HEK293 (cell line): ENCODE results near the gene TCN1.
"Not testable (repeated sequence)": the region's sequence is repeated elsewhere in the genome, so short reads cannot be mapped to it uniquely, and the experiment has no call there.

Source experiments
- IKZF3 ChIP-seq: fragments of 450-650 bp; IDR thresholded peaks from 2 replicates; pipeline ENCODE4 v1.5.0; 2018; ENCODE audit warnings: missing biosample characterization, mild to moderate bottlenecking, missing genetic modification characterization, moderate library complexity
- SALL2 ChIP-seq: fragments of 450-650 bp; formaldehyde crosslinking; IDR thresholded peaks from 2 replicates; pipeline ENCODE4 v1.5.0; 2017; ENCODE audit warnings: missing biosample characterization, mild to moderate bottlenecking, missing genetic modification characterization, borderline replicate concordance
- ZBTB1 ChIP-seq: fragments of 450-650 bp; formaldehyde crosslinking; IDR thresholded peaks from 2 replicates; pipeline ENCODE4 v1.5.1; 2016; ENCODE audit warnings: missing biosample characterization, missing genetic modification characterization
- ZFP69B ChIP-seq: fragments of 450-650 bp; formaldehyde crosslinking; IDR thresholded peaks from 2 replicates; pipeline ENCODE4 v1.5.1; 2016; ENCODE audit warnings: missing biosample characterization, missing genetic modification characterization
- TF ChIP-seq, protein P1 (sequence below): fragments of 450-650 bp; formaldehyde crosslinking; IDR thresholded peaks from 2 replicates; pipeline ENCODE4 v1.5.1; 2016; ENCODE audit warnings: missing biosample characterization, missing genetic modification characterization, low read depth
- TF ChIP-seq, protein P2 (sequence below): fragments of 450-650 bp; formaldehyde crosslinking; IDR thresholded peaks from 2 replicates; pipeline ENCODE4 v1.5.1; 2016; ENCODE audit warnings: missing biosample characterization, missing genetic modification characterization
- TF ChIP-seq, protein P3 (sequence below): fragments of 450-650 bp; formaldehyde crosslinking; IDR thresholded peaks from 2 replicates; pipeline ENCODE4 v1.5.0; 2017; ENCODE audit warnings: missing biosample characterization, missing genetic modification characterization, borderline replicate concordance
- TF ChIP-seq, protein P4 (sequence below): fragments of 450-650 bp; formaldehyde crosslinking; IDR thresholded peaks from 2 replicates; pipeline ENCODE4 v1.5.1; 2016; ENCODE audit warnings: missing biosample characterization, missing genetic modification characterization, low read depth
- TF ChIP-seq, protein P5 (sequence below): fragments of 450-650 bp; formaldehyde crosslinking; conservative IDR thresholded peaks from 2 replicates; pipeline ENCODE4 v1.5.1; 2016; ENCODE audit warnings: low read depth, missing biosample characterization, missing genetic modification characterization
- TF ChIP-seq, protein P6 (sequence below): fragments of 450-650 bp; IDR thresholded peaks from 2 replicates; pipeline ENCODE4 v1.5.1; 2018; ENCODE audit warnings: missing biosample characterization, missing genetic modification characterization
- TF ChIP-seq, protein P7 (sequence below): fragments of 450-650 bp; formaldehyde crosslinking; IDR thresholded peaks from 2 replicates; pipeline ENCODE4 v1.5.1; 2016; ENCODE audit warnings: missing biosample characterization, missing genetic modification characterization

DNA sequence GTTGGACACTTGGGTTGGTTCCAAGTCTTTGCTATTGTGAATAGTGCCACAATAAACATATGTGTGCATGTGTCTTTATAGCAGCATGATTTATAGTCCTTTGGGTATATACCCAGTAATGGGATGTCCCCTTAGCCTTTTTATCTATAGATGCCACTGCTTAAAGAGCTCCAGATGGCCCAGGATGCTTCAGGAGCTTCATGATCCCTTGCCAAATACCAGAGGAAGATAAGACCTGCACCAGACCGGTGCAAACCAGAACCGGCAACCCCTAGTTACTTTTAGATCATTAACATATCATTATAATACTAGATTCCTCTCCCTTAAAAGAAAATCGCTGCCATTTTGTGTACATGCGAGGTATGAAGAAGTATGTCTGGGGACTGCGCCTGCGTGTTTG, 17.8 kb downstream of the TCN1 start:
- not testable (repeated sequence) for TF ChIP-seq SALL2; ZFP69B; IKZF3 (tag by site-specific recombination); ZBTB1 (tag by site-specific recombination)
- TF ChIP-seq, protein P1, sequence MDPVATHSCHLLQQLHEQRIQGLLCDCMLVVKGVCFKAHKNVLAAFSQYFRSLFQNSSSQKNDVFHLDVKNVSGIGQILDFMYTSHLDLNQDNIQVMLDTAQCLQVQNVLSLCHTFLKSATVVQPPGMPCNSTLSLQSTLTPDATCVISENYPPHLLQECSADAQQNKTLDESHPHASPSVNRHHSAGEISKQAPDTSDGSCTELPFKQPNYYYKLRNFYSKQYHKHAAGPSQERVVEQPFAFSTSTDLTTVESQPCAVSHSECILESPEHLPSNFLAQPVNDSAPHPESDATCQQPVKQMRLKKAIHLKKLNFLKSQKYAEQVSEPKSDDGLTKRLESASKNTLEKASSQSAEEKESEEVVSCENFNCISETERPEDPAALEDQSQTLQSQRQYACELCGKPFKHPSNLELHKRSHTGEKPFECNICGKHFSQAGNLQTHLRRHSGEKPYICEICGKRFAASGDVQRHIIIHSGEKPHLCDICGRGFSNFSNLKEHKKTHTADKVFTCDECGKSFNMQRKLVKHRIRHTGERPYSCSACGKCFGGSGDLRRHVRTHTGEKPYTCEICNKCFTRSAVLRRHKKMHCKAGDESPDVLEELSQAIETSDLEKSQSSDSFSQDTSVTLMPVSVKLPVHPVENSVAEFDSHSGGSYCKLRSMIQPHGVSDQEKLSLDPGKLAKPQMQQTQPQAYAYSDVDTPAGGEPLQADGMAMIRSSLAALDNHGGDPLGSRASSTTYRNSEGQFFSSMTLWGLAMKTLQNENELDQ = not testable (repeated sequence)
- TF ChIP-seq, protein P2, sequence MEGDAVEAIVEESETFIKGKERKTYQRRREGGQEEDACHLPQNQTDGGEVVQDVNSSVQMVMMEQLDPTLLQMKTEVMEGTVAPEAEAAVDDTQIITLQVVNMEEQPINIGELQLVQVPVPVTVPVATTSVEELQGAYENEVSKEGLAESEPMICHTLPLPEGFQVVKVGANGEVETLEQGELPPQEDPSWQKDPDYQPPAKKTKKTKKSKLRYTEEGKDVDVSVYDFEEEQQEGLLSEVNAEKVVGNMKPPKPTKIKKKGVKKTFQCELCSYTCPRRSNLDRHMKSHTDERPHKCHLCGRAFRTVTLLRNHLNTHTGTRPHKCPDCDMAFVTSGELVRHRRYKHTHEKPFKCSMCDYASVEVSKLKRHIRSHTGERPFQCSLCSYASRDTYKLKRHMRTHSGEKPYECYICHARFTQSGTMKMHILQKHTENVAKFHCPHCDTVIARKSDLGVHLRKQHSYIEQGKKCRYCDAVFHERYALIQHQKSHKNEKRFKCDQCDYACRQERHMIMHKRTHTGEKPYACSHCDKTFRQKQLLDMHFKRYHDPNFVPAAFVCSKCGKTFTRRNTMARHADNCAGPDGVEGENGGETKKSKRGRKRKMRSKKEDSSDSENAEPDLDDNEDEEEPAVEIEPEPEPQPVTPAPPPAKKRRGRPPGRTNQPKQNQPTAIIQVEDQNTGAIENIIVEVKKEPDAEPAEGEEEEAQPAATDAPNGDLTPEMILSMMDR (tag by site-specific recombination) = not testable (repeated sequence)
- TF ChIP-seq, protein P3, sequence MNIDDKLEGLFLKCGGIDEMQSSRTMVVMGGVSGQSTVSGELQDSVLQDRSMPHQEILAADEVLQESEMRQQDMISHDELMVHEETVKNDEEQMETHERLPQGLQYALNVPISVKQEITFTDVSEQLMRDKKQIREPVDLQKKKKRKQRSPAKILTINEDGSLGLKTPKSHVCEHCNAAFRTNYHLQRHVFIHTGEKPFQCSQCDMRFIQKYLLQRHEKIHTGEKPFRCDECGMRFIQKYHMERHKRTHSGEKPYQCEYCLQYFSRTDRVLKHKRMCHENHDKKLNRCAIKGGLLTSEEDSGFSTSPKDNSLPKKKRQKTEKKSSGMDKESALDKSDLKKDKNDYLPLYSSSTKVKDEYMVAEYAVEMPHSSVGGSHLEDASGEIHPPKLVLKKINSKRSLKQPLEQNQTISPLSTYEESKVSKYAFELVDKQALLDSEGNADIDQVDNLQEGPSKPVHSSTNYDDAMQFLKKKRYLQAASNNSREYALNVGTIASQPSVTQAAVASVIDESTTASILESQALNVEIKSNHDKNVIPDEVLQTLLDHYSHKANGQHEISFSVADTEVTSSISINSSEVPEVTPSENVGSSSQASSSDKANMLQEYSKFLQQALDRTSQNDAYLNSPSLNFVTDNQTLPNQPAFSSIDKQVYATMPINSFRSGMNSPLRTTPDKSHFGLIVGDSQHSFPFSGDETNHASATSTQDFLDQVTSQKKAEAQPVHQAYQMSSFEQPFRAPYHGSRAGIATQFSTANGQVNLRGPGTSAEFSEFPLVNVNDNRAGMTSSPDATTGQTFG = not testable (repeated sequence)
- TF ChIP-seq, protein P4, sequence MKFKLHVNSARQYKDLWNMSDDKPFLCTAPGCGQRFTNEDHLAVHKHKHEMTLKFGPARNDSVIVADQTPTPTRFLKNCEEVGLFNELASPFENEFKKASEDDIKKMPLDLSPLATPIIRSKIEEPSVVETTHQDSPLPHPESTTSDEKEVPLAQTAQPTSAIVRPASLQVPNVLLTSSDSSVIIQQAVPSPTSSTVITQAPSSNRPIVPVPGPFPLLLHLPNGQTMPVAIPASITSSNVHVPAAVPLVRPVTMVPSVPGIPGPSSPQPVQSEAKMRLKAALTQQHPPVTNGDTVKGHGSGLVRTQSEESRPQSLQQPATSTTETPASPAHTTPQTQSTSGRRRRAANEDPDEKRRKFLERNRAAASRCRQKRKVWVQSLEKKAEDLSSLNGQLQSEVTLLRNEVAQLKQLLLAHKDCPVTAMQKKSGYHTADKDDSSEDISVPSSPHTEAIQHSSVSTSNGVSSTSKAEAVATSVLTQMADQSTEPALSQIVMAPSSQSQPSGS (tag by site-specific recombination) = not testable (repeated sequence)
- TF ChIP-seq, protein P5, sequence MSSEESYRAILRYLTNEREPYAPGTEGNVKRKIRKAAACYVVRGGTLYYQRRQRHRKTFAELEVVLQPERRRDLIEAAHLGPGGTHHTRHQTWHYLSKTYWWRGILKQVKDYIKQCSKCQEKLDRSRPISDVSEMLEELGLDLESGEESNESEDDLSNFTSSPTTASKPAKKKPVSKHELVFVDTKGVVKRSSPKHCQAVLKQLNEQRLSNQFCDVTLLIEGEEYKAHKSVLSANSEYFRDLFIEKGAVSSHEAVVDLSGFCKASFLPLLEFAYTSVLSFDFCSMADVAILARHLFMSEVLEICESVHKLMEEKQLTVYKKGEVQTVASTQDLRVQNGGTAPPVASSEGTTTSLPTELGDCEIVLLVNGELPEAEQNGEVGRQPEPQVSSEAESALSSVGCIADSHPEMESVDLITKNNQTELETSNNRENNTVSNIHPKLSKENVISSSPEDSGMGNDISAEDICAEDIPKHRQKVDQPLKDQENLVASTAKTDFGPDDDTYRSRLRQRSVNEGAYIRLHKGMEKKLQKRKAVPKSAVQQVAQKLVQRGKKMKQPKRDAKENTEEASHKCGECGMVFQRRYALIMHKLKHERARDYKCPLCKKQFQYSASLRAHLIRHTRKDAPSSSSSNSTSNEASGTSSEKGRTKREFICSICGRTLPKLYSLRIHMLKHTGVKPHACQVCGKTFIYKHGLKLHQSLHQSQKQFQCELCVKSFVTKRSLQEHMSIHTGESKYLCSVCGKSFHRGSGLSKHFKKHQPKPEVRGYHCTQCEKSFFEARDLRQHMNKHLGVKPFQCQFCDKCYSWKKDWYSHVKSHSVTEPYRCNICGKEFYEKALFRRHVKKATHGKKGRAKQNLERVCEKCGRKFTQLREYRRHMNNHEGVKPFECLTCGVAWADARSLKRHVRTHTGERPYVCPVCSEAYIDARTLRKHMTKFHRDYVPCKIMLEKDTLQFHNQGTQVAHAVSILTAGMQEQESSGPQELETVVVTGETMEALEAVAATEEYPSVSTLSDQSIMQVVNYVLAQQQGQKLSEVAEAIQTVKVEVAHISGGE (tag by site-specific recombination) = not testable (repeated sequence)
- TF ChIP-seq, protein P6, sequence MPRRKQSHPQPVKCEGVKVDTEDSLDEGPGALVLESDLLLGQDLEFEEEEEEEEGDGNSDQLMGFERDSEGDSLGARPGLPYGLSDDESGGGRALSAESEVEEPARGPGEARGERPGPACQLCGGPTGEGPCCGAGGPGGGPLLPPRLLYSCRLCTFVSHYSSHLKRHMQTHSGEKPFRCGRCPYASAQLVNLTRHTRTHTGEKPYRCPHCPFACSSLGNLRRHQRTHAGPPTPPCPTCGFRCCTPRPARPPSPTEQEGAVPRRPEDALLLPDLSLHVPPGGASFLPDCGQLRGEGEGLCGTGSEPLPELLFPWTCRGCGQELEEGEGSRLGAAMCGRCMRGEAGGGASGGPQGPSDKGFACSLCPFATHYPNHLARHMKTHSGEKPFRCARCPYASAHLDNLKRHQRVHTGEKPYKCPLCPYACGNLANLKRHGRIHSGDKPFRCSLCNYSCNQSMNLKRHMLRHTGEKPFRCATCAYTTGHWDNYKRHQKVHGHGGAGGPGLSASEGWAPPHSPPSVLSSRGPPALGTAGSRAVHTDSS (tag by site-specific recombination) = not testable (repeated sequence)
- TF ChIP-seq, protein P7, sequence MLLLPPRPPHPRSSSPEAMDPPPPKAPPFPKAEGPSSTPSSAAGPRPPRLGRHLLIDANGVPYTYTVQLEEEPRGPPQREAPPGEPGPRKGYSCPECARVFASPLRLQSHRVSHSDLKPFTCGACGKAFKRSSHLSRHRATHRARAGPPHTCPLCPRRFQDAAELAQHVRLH = not testable (repeated sequence)
